NCI-H774 (cell line): Measurements from ENCODE around the gene DMD.

ENCODE experiments used
- DNase-seq: peaks from one replicate; lab custom pipeline; 2025; lab: John Stamatoyannopoulos, UW

The DMD gene

GRCh38 chrX:31112226-31112999 lies 2098.9 kb downstream of the DMD start:
- no peak for DNase-seq

- no peak for DNase-seq
These were observed 2100.7 kb downstream of the DMD start for GRCh38 chrX:31110657-31111056.

GRCh38 chrX:31099536-31100090 lies 2111.7 kb downstream of the DMD start:
- DNase-seq, result no peak

GRCh38 chrX:31098079-31098478 lies 2113.3 kb downstream of the DMD start:
- DNase-seq, result no peak

- no peak for DNase-seq
These were observed 2117.7 kb downstream of the DMD start for GRCh38 chrX:31093639-31093975.

- DNase-seq, result no peak
These were observed 2118.2 kb downstream of the DMD start for GRCh38 chrX:31092970-31093638.

GRCh38 chrX:31092476-31092875 lies 2118.9 kb downstream of the DMD start:
- DNase-seq, result no peak

- DNase-seq, result no peak
These were observed 2119.5 kb downstream of the DMD start for GRCh38 chrX:31091819-31092218.

GRCh38 chrX:31074522-31074921 lies 2136.8 kb downstream of the DMD start:
- no peak for DNase-seq

- no peak for DNase-seq
These were observed 2139.6 kb downstream of the DMD start, which contains the start of gene FTHL17 for GRCh38 chrX:31071725-31072124. Gene FTHL17, minus strand, starts transcription at chrX:31072041. Its CDS starts 88 bp downstream, at chrX:31071953.

GRCh38 chrX:31071262-31071661 lies 2140.1 kb downstream of the DMD start:
- DNase-seq, result no peak

GRCh38 chrX:31070057-31070468 lies 2141.3 kb downstream of the DMD start:
- DNase-seq, result no peak
